Measurements from ENCODE around the gene KRT80.

Gene KRT80

DNA sequence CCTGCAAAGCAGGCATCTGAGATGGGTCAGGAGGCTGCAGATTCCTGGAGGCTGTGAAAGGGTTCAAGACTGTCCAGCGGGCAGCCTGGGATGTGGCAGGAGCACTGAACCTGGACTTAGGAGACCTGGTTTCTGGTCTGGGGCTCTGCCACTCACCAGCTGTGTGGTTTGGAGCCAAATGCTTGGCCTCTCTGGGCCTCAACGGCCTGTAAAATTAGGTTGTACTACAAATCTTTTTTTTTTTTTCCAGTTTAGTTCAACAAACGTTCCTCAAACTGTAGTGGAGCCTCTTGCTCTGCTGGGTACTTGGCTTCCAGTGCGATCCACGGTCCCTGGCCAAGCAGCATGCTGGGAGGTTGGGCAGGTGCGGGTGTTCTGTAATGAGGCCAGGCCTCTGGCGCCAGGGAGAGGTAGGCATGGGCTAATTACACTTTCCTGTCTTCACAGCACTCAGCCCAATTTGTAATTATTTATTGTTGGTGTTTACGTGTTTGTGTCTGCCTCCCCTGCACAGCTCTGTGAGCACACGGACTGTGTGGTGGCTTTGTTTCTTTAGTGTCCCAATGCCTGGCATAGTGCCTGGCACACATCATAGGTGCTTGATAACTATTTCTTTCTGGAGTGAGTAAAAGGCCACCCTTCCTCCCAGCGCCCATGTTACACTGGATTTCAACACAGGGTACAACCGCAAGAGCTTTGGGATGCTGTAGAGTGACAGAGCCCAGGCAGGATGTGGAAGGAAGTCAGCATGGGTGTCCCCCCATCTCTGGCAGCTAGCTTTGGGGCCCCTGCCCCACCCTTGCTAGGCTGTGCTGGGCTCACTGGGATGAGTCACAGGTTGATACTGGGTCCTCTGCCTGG is 5.8 kb upstream of the KRT80 start:
- DNase-seq: no peak

DNA sequence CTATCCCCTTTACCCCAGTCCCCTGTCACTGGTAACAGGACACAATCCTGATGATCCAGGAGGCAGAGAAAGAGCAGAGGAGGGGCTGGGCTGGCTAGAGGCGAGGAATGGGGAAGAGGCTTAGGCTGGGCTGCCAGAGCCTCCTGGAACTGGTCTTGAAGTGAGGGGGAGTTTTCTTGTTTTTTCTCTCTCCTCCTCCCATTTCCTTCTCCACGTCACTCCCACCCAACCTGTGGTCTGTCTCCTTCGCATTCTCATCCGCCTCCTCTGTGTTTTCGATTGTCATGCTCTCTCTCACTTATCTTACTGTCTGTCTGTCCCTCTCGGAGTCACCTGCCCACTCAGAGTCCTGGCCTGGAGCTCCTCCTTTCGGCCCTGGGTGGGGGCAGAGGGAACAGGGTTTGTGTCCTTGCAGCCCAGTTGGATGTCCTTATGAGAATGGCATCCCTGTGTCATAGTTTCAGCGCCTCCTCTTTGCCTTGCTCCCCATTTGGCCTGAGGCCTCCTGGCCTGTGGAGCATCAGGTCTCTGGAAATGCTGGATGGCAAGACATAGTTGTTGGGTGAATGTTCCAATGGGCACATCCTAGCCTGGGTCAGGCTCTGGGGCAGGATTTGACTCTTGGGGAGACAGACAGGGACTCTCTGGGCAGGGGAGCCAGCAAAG is 3.4 kb upstream of the KRT80 start:
- DNase-seq: no peak

DNA sequence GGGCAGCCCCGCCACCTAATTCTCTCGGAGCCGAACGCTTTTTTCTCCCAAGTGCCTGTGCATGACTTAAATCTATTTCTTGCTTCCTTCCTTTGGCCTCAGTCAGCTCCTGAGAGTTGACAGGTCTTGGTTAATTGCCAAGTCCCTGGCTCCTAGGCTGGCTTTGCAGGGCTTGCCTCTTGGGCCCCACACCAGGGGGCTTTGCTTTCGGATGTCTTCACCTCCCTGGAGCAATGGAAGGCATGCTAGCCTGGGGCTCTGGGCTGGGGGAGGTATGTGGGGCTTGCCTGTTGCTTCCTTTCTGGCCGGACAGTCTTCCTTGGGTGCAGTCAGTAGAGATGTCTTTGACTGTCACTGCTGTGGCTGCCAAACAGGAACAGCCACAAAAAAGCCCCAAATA is 2.2 kb upstream of the KRT80 start:
- no peak for DNase-seq

DNA sequence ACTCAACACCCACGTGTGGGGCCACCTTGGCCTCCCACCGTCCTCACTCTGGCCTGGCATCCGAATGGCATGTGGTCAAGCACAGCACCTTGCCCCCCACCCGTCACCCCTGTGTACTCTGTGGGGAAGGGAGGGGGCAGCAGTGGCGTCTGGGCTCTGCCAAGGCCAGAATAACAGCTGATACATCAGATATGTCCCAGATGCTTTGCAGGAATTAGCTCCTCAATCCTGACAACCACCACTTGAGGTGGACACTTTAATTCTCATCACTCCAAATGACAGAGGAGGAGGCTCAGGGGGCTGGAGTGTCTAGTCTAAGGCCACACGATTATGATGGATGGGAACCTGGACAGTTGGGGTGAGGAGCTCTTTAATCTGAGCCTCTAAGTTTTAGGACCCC is 1.7 kb upstream of the KRT80 start:
- DNase-seq: no peak

DNA sequence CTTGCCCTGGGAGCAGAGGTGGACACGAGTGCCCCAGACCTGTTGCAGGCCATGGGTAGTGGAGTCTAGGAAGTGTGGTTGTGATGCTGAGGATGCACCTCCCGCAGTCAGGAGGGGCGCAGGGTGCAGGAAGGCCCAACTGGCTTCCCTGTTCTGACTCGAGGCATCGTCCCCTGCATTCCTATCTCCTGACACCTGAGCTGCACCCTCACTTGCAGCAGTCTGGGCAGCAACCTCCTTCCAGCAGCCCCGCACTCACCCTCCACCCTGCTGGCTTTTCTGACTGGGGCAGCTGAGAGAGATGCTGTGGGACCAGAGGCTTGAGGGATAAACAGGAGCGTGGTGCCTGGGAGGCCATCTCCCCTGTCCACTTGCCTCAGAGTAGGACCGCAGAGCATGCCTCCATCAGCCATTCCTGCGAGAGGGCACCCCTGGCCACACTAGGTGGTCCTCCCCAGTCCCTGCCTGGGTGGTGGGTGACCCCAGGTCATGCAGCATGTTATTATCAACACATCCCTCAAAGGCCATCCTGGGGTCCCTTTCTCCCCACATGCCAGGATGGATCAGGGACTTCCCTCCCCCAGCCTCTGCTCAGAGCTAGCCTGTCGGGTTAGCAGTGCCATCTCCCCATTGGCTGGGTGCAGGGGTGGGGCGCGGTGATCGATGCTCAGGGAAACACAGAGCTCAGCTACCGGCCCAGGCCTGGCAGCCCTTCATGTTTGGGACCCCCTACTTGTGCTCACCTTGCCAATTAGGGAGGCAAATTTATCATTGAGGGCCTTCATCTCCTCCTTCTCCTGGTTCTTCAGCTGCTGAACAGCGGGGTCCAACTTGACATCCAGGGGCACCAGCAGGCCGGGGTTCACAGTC is 719 bp downstream of the KRT80 start:
- no peak for DNase-seq

DNA sequence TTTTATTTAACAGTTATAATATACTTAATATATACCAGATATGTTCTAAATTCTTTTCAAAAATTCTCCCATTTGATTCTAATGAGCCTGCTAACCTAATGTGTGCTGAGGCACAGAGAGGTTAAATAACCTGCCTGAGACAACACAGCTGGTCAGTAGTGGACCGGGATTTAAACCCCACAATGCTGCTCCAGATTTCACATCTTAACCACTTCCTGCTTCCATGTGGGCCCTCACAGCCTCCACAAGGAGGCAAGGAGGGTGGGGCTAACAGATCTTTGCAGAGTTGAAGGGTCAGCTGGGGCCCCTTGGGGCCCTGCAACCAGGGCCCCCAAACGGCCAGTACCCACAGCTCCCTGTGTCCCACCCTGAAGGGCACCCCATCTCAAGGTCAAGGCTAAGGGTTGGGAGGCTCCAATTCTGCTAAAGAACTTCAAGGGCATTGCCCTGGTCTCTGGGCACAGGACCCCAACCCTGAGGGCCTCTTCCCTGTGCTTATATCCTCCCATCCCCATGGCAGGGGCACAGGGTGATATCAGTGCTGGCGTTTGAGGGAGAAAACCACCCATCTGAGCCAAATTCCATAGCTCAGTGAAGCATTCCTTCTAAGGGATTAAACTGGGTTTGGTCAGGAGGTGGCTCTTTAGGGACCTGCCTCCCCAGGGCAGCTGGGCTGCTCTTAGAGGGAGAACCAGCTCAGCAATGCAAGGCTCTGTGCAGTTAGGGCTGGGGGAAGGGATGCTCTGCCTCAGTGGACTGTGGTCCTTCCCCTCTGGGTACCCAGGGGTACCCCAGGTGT is 2.2 kb downstream of the KRT80 start:
- DNase-seq: no peak

DNA sequence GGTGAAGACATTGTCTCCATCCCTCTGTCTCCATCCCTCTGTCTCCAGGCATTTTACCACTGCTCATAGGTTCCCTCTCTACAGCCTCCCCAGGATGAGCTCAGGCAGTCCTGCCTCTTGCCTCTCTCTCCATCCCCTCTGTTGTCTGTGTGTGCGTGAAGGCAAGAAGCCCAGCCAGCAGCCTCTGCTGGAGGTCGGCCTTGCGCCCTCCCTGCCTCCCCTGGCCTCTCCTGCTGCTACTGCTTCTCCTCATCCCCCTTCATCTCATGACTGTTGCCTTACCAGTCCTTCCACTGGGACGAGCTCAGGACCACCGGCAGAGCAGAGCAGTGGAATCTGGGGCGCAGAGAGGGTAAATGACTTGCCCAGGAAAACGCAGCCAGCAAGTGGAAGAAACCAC is 3.2 kb downstream of the KRT80 start:
- DNase-seq: no peak

DNA sequence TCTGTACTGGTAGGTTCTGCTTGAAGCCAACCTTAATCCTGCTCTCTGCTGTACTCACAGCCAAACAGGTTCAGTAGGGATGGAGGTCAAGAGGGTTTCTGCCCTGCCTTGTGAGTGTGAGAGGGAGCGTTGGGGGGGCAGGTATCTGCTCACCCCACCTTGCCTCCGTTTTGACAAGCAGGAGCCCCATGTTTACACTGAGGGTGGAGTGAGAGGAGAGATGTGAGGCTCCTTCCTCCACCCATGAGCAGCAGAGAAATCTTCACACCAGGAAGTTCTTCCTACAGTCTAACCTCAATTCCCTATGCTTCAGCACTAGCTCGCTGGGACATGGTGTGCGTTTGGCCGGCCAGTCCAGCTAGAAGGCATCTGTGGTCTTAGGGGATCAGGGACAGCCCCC is 4.2 kb downstream of the KRT80 start:
- no peak for DNase-seq

DNA sequence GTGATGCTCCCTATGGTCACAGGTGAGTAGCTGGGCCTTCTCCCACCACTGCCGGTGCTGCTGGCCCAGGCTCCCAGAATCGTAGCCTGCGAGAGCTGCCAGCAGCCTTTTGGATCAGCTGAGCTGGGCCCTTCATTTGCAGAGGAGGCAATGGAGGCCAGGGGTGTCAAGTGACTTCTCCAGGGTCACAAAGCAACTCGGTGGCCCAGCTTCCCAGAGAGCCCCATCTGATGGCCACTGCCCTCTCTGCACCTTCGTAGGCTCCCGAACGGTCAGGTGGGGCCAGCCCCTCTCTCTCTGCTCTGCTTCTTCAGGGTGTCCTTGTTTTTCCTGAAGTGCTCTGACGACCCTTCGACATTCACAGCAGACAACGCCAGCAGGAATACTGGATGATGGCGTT is 4.6 kb downstream of the KRT80 start:
- no peak for DNase-seq

DNA sequence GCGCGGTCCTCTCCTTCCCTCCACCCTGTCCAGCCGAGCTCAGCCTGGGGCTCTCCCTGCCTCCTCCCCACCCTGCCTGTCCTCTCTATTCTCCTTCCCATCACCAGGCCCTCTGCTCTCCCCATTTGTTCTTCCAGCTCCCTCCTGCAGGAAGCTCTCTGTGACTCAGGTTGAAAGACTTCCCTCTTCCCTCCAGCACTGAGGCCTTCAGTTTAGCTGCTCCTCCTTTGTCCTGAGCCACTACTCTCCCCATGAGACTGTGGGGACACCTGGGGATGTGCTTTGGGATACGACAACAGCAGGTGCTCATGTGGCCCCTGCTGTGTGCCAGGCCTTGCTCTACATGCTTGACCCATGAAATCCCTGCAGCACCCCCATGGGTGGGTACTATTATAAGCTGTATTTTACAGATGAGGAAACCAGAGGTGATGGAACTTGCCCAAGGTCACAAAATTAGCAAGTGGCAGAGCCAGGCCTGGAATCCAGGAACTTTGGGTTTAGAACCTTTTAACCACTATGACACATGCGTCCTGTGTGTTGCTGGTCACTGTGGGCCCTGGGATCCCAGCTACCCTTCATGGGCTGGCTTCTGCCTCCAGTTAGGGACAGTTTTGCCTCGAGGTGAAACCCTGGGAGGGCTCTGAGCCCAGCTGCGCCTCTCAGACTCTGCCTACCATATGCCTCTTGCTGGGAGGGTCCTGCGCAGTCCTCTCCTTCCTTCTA is 5.5 kb downstream of the KRT80 start:
- DNase-seq: no peak

DNA sequence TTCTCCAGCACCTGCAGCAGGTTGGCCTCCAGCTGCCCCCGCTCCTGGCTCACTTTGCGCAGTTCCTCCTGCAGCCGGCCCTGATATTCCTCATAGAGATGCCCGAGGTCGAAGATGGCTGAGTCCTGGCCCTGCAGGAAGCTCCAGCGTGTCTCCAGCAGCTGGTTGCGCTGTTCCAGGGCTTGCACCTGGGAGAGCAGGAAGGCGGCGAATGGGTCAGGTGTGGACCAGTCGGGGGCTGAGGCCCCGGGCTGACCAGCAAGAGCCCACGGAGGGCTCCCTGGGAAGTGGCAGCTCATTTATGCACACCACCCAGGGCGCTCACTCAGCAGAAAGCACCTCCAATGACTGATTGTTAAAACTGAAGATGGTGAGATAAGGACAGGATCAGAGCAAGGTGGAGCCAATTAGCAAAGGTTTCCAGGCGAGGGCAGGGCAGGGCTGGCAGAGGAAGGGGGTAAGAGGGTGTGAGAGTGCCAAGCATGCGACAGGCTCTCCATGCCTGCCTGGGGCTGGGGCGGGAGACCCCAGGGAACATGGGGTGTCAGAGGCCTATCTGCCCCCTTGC is 6.3 kb downstream of the KRT80 start:
- no peak for DNase-seq

DNA sequence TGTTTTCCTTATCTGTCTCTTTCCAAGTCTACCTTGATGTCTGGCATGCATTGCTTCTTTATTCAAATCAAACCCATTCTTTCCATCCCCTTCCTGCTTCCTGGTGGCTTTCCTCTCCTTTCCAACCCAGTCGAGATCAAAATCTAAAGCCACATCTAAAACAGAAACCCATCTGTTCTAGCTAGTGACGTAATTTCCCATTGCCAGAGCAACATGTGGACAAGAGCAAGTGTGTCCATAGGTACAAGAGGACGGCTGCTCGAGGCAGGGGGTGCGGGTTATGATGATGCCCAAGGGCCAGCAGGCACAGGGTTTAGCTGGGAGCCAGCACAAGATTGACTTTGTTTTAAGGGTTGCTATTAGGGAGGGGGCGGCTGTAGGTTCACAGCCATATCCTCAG is 7.0 kb downstream of the KRT80 start:
- no peak for DNase-seq

DNA sequence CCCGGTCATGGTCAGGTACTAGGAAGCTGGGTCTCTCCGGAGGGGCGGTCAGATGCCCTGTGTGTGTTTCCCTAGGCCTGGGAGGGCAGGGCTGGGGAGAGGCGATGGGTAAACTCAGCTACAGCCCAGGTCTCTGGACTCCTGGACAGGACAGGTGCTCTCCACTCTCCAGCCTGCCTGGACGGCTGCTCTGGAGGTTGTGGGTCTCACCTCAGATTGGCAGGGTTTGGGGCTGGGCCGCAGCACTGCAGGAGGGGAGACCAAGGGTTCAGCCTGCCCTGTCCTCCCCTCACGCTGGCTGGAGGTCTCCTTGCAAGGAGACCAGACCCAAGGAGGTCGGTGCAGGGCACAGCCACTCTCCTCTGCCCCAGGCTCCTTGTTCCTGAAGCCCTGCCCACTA is 7.8 kb downstream of the KRT80 start:
- DNase-seq: no peak

DNA sequence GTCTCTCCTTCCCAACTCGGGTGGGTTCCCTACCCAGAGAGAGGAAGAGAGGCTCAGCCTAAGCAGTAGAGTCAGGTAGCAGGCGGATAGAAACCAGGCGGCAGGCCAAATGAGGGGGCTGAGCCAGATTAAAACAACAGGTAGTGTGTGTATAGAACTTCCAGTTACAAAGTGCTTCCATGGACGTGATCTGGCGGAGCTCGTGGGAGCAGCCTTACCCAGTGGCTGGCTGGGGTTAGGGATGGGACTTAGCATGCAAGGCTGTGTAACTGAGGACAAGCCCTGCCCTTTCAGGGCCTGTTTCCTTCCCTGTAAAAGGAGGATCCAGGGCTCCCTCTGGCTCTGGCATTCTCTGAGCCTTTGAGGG is 8.3 kb downstream of the KRT80 start:
- no peak for DNase-seq

DNA sequence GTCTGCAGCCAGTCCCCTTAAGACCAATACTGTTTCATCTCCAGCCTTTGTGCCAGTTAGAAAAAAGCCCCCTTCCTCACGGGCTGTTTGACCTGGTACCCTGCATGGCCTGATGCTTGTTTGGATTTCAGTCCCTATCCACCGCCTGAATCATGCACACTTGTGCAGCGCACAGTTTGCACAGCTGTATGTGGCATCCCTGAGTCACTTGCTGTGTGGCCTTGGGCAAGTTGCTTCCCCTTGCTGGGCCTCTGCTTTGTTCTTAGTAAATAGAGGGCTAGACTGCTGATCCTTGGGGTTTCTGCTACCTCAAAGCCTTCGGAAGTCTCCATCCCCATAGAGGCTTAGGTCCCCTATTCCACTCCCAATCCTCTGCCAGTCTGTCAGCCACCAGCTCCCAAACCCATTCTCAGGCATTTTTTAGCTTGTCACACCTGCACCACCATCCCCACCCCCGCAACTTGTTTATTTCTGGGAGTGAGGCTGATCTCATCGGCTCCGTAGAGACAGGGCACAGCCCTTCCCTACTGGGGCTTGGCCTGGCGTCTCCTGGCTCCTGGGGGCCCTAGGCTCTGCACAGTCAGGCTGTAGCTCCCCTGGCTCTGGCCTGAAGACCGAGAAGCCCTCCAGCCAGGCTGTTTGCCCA is 8.8 kb downstream of the KRT80 start:
- no peak for DNase-seq

DNA sequence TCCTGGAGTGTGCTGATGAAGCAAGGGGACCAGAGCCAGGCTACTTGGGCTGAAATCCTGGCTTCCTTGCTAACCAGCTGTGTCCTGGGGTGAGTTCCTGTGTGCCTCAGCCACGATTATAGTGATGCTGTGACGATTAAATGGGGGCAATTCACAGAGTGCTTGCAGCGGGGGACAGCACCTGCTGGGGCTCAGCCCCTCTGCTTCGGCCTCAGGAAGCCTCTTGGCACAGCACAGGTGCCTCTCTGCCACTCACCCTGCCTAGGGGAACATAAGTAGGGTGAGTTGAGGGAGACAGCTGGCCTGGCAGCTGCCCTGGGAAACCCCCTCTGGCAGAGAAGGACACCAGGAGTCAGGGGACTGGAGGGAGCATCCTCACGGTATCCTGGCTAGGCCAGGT is 9.4 kb downstream of the KRT80 start:
- DNase-seq: no peak

DNA sequence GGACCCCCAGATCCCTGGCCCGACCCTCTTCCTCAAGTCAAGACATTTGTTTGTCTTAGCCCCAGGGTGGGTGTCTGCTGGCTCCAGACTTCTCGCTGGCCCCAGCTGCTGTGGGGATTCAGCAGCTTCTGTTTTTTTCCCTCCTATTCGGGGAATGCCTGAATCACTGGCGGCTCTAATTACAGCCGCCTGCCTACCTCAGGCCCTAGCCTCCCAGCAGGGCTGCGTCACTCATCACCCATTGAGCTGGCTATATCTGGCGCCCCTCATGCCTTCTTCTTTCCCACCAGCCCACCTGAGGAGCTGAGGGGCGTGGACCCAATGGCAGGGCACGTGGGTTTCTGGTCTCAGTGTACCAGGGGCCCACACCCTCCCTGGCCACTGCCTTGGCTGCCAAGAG is 10.1 kb downstream of the KRT80 start:
- no peak for DNase-seq

DNA sequence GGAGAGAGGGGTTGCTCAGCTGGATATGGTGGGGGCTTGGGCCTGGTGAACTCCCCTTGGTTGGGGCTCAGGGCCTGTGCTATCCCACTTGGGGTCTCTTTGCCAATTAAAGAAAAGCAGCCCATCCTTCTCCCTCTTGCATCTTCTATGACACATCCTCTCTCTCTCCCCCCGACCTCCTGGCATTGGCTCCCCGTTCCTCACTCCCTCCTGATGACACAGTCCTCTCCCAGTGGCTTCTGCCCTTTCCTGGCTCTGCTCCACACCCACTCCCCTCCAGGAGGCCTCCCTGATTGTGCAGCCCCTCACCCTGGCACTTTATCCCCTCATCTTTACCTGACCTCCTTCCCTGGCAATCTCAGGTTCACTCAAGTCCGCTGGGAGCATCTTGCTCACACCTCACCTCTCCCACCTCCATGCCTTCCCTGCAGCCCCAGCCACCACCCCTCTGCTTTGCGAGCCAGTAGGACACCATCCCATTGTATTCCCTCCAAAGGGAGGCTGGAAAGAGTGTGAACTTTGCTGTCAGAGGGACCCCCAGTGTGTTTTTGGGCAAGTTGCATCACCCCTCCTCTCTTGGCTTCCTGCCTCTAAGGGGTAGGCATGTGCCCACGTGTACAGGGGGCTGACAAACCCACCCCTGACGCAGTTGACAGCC is 10.7 kb downstream of the KRT80 start:
- DNase-seq: no peak

DNA sequence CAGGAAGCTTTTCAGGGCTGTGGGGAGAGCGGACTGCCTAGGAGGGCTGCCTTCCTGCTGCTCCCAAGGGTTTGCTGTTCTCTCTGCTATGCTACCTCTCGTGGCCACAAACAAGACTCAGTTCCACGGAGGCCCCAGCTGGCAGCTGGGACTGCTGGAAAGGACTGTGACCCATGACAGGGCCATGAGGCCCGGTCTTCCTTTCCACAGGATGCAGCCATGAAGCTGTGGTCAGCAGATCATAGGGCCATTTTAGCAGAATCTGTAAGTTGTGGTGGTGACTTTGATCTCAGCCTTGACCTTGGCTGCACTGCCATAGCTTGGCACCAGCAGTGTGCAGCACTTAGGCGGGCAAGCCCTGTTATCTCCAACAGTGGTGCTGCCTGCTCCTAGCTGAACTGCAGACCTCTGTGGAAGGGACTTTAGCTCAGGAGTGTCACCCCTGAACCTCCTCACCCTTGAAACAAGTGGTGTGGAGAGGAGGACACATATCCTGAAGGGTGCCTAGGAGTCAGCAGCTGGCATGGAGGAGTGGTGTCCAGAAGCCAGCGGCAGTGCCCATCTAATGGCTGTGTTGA is 12.3 kb downstream of the KRT80 start:
- DNase-seq: no peak

DNA sequence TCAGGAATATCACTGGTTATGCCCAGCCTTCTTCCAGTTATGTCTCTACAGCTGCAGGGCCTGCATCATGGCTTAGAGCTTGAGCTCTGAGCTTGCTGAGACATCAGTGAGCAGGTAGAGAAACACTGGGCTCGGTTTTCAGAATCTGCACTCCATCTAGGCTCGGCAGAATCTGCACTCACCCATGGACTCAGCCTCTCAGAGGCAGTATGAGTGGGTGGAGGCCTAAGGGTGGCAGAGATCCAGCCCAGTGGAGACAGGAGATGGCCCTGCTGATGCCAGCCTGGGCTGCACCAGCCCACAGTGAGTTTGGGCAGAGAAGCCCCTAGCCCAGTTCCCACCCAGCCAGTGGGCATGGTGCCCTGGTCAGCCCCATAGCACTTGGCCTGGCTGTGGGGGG is 12.8 kb downstream of the KRT80 start:
- DNase-seq: no peak

Data from CD4-positive, alpha-beta T cell treated with Interleukin-17A for 1 hour (primary cell).